Measurements from ENCODE around the gene YPEL4.
"Not testable (repeated sequence)": the region's sequence is repeated elsewhere in the genome, so short reads cannot be mapped to it uniquely, and the experiment has no call there.

Gene YPEL4

GRCh38 chr11:57649826-57650738 is at the start of gene YPEL4:
TSS of gene YPEL4 (minus strand) at chr11:57649912. CDS start at chr11:57647107, 2,805 bp downstream.
- no peak for DNase-seq (ENCODE audit: low spot score)

DNA sequence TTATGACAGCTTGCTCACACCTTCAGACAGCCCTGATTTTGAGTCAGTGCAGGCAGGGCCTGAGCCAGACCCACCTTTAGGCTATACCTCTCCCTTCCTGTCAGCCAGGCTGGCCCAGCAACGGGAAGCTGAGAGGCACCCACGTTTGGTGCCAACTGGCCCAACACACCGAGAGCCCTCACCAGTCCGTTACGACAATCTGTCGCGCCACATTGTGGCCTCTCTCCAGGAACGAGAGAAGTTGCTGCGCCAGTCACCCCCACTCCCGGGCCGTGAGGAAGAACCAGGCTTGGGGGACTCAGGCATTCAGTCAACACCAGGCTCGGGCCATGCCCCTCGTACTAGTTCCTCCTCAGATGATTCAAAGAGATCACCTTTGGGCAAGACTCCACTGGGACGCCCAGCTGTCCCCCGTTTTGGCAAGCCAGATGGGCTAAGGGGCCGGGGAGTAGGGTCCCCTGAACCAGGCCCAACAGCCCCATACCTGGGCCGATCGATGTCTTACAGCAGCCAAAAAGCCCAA is 49.2 kb upstream of the YPEL4 start:
- DNase-seq (ENCODE audit: low spot score), result no peak

DNA sequence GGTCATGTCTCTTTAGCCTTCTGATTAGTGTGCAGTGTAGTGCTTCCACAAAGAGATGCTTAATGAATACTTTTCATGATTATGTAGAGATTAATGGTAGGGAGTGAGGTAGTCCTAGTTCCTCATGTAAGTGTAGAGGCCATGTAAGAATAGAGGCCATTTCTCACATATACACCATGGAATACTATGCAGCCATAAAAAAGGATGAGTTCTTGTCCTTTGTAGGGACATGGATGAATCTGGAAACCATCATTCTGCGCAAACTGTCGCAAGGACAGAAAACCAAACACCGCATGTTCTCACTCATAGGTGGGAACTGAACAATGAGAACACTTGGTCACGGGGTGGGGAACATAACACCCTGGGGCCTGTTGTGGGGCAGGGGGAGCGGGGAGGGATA is 40.8 kb upstream of the YPEL4 start:
- DNase-seq (ENCODE audit: low spot score), result not testable (repeated sequence)

- peak; percentile 49 for DNase-seq (ENCODE audit: low spot score)
Measured at GRCh38 chr11:57681168-57681567, 31.5 kb upstream of the YPEL4 start.

- no peak for DNase-seq (ENCODE audit: low spot score)
Measured at GRCh38 chr11:57680552-57680874, 30.8 kb upstream of the YPEL4 start.

DNA sequence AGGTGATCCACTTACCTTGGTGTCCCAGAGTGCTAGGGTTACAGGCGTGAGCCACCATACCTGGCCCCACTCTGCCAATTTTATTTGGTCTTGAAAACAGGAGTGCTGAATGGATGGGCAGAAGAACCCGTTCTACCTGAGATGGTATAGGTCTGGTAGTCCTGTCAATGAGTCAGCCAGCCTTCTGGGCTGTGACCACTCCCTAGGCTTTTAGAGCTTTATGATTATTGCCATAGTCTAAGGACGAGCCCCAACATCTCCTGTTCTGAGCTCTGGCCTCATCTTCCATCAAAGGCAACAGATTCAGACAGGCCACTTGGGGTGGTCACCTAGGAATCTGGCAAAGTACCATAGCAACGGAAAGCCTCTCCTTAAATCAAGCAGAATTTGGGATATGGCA is 29.7 kb upstream of the YPEL4 start:
- no peak for DNase-seq (ENCODE audit: low spot score)

GRCh38 chr11:57675176-57675941 is 25.6 kb upstream of the YPEL4 start:
- DNase-seq (ENCODE audit: low spot score), result no peak

DNA sequence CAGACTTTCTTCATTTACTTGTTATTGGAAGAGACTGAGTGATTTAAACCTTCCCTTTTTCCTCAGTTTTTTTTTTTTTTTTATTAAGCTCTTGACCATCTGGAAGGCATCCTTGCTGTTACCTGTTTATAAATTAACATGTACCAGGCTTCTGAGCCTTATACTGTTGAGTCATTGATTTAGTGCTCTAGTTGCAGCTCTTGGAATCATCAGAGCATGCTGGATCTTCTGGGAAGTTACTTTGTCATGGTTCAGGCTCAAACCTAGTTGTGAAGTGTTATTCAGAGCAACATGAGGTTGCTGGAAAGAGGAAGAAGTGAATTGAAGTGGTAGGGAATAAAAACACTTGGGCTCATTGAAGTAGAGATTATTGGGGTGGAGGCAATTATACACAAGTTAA is 24.5 kb upstream of the YPEL4 start:
- DNase-seq (ENCODE audit: low spot score), result no peak

GRCh38 chr11:57668434-57668782 is 18.7 kb upstream of the YPEL4 start:
- DNase-seq (ENCODE audit: low spot score), result peak; percentile 74

DNA sequence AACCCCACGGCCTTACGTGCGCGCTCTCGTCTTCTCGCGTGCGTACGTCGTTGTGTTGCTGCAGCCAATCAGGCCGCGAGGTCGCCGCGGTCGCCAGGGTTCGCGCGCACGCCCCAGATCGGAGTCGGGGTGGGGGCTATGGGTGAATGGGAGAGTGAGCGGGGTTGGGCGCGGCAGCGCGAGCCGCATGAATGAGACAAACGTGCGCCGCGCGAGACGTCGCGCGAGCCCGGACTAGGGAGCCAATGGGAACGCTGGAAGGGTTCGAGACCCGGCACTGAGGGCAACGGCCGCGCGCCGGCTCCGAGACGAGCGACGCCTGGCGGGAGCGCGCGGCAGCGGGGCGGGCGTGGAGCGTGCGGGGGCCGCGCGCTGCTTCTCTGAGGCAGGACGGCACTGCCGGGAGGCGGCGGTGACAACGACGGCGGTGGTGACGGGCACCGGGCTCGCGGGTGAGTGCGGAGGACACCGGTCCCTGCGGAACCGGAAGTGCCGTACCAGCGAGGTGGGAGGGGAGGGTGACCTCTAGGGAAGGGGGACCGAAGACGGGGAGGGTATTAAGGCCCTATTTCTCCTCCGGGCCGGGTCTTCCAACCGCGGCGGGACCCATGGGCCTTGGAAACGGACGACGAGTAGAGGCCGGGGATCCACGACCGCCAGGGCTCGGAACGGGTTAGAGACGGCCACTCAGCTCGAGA is 18.2 kb upstream of the YPEL4 start, which contains the start of gene ZDHHC5:
Gene ZDHHC5 (plus strand): TSS at position 379 of the 698 bp plus-strand sequence. CDS start 4,977 bp downstream, outside the sequence.
- peak; percentile 97 for DNase-seq (ENCODE audit: low spot score)

DNA sequence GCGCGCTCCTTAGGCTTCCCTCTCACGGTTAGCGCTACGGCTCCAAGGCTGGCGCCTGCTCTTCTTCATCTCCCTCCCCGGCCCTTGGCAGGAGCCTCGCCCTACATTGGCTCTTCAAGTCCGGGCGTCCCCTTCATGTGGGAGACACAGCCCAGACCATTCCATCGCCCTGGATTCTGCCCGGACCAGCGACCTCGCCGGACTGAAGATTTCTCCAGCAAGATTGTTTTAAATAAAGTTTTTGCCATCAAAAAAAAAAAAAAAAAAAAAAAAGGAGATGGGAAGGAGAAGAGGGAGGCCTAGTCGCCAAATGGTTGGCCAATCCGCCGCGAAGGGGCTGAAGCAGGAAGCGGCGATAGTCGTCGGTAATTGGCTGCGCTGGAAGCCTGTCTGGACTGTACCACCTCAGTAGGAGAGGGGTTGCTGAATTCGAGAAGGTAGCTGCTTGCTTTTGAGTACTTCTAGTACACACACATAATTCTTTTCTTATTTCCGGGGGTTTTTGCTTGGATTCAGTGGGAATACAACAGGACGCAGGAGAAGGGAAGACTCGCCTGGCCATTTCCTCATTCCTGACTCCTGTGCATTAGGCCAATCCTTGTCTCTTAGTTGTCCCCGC is 17.5 kb upstream of the YPEL4 start:
- peak; percentile 90 for DNase-seq (ENCODE audit: low spot score)

GRCh38 chr11:57663975-57664374 is 14.3 kb upstream of the YPEL4 start:
- no peak for DNase-seq (ENCODE audit: low spot score)

- DNase-seq (ENCODE audit: low spot score), result no peak
Measured at GRCh38 chr11:57662893-57663292, 13.2 kb upstream of the YPEL4 start.

DNA sequence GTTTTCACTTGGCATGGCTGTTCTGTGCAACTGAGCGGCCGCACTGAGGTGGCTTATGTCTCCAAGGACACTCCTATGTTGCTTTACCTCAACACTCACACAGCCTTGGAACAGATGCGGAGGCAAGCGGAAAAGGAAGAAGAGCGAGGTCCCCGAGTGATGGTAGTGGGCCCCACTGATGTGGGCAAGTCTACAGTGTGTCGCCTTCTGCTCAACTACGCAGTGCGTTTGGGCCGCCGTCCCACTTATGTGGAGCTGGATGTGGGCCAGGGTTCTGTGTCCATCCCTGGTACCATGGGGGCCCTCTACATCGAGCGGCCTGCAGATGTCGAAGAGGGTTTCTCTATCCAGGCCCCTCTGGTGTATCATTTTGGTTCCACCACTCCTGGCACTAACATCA is 10.0 kb upstream of the YPEL4 start:
- no peak for DNase-seq (ENCODE audit: low spot score)

- no peak for DNase-seq (ENCODE audit: low spot score)
Measured at GRCh38 chr11:57658023-57658361, 8.3 kb upstream of the YPEL4 start.

DNA sequence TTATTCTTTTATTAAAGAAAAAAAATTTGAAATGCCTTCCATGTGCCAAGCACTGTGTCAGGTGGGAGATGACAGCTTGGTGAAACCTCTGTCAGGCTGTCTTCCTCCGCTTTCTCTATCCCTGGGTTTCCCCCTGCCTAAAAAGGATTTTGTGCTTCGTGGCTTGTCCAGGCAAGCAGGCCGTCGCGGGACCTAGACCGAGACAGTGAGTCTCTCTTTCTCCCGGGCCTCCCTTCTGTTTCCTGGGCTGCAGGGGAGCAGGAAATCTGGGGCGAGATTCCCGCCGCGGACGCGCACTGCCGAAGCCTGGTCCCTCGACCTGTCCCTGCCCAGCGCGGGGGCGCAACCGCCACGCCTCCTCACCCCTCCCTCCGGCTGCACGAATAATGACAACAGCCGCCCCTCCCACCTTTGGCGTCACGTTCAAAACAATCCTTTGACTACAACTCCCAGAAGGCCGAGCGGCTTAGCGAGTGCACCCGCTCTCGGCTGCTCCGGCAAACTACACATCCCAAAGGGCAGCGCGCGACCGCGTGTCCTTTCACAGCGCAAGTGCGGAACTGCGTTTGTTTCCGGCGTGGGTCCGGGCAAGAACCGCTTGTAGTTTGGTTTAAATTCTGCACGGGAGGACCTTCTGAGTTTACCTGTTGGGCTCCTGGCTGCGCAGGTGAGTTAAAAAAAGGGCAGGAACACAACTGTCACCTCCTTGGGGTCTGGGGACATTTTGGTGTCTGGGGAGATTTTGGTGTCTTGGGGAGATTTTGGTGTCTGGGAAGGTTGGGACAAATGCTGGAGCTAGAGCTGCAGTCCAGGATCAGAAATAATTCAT is 7.7 kb upstream of the YPEL4 start, which contains the start of gene CLP1:
Gene CLP1 (plus strand): TSS at position 569 of the 829 bp plus-strand sequence. CDS start 1,715 bp downstream, outside the sequence.
- peak; percentile 96 for DNase-seq (ENCODE audit: low spot score)

DNA sequence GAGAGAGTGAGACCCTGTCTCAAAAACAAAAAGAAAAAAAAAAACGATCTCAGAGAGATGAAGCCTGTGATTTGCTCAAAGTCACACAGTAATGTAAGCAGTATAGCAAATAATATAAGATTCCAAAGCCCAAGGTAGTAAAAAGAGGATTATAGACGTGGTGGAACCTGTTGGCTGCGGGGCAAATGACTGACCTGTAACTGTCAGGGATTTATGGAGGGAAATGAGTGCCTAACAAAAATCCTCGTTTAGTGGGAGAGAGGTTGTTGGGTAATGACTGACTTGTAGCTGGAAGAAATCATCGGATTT is 7.1 kb upstream of the YPEL4 start:
- no peak for DNase-seq (ENCODE audit: low spot score)

- DNase-seq (ENCODE audit: low spot score), result no peak
Measured at GRCh38 chr11:57653163-57653562, 3.5 kb upstream of the YPEL4 start.

- no peak for DNase-seq (ENCODE audit: low spot score)
Measured at GRCh38 chr11:57652662-57653061, 3.0 kb upstream of the YPEL4 start.

GRCh38 chr11:57652230-57652629 is 2.5 kb upstream of the YPEL4 start:
- not testable (repeated sequence) for DNase-seq (ENCODE audit: low spot score)

DNA sequence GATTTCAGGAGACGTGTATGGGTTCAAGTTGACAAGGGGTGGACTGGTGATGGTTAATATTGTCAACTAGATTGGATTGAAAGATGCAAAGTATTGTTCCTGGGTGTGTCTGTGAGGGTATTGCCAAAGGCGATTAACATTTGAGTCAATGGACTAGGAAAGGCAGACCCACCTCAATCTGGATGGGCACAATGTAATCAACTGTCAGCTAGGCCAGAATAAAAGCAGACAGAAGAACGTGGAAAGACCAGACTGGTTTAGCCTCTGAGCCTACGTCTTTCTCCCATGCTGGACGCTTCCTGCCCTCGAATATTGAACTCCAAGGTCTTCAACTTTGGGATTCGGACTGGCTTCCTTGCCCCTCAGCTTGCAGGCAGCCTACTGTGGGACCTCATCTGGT is 1.7 kb upstream of the YPEL4 start:
- DNase-seq (ENCODE audit: low spot score), result no peak
